Activated CD4-positive, alpha-beta memory T cell treated with anti-CD3 and anti-CD28 coated beads, Interleukin-2, amount 10 ng/mL, durations not matched to agents 7 days and 5 days (primary cell): ENCODE measurements around the gene SAMD8. TPM values are rescaled to one million over a fixed set of nuclear protein-coding genes. Genes with fewer than 3 reads are reported as not detected.
"Not testable (repeated sequence)": the region's sequence is repeated elsewhere in the genome, so short reads cannot be mapped to it uniquely, and the experiment has no call there.

Experiments
- CTCF ChIA-PET: fragments of 350-600 bp; sonication (Branson Sonifier 250); formaldehyde crosslinking; loops from one replicate; lab custom pipeline; 2021; ENCODE audit warnings: antibody characterized with exemption, inconsistent platforms; lab: Charles Lee
- POLR2A ChIA-PET: fragments of 350-600 bp; sonication (Branson Sonifier 250); formaldehyde crosslinking; loops from one replicate; lab custom pipeline; 2021; ENCODE audit warnings: antibody characterized with exemption; lab: Charles Lee
- DNase-seq: peaks from one replicate; pipeline ENCODE4 v3.0.0-alpha.2; 2020
- H3K27ac Mint-ChIP-seq: one replicate; pipeline ENCODE4 v1.8.0; 2021; ENCODE audit warnings: mild to moderate bottlenecking, mixed read lengths
- H3K27me3 Mint-ChIP-seq: one replicate; pipeline ENCODE4 v1.8.0; 2021; ENCODE audit warnings: mixed read lengths
- H3K36me3 Mint-ChIP-seq: one replicate; pipeline ENCODE4 v1.8.0; 2021; ENCODE audit warnings: low read depth, mixed read lengths
- H3K4me1 Mint-ChIP-seq: one replicate; pipeline ENCODE4 v1.8.0; 2021; ENCODE audit warnings: mixed read lengths
- H3K4me3 Mint-ChIP-seq: one replicate; pipeline ENCODE4 v1.8.0; 2021; ENCODE audit warnings: mild to moderate bottlenecking, mixed read lengths
- H3K9me3 Mint-ChIP-seq: one replicate; pipeline ENCODE4 v1.8.0; 2021; ENCODE audit warnings: mixed read lengths
- total RNA-seq, 2 experiments: library from RNA; stranded (reverse); gene quantifications; one replicate each; pipeline ENCODE4 v1.2.3, GENCODE V29; 2021

The SAMD8 gene
- total RNA-seq, 2 experiments from 2014 or later, result 13.9 to 14.1 TPM

DNA sequence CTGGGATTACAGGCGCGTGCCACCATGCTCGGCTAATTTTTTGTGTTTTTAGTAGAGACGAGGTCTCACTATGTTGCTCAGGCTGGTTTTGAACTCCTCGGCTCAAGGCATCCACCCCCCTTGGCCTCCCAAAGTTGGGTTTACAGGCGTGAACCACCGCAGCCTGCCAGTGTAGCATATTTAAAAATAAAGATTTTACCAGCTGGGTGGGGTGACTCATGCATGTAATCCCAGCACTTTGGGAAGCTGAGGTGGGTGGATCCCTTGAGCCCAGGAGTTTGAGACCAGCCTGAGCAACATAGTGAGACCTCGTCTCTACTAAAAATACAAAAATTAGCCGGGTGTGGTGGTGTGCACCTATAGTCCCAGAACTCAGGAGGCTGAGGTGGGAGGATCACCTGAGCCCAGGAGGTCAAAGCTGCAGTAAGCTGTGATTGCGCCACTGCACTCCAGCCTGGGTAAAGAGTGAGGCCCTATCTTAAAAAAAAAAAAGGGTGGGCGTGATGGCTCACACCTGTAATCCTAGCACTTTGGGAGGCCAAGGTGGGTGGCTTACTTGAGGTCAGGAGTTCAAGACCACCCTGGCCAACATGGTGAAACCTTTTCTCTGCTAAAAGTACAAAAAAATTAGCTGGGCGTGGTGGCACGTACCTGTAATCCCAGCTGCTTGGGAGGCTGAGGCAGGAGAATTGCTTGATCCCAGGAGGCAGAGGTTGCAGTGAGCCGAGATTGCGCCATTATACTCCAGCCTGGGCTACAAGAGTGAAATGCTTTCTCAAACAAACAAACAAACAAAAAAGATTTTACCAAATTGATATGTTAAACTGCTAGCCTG is 5.7 kb downstream of the SAMD8 start:
- CTCF ChIA-PET, H3K27me3 Mint-ChIP-seq, H3K4me3 Mint-ChIP-seq, H3K27ac Mint-ChIP-seq, H3K9me3 Mint-ChIP-seq, DNase-seq, H3K36me3 Mint-ChIP-seq: not testable (repeated sequence)
- H3K4me1 Mint-ChIP-seq, result peaks cover 42% of the 10 kb centered on the region
- POLR2A ChIA-PET, result interaction anchor here (1.2 kb wide), 1 partner anchor 93 kb away, joined by 6 read pairs; the partner anchor contains the start of gene VDAC2

DNA sequence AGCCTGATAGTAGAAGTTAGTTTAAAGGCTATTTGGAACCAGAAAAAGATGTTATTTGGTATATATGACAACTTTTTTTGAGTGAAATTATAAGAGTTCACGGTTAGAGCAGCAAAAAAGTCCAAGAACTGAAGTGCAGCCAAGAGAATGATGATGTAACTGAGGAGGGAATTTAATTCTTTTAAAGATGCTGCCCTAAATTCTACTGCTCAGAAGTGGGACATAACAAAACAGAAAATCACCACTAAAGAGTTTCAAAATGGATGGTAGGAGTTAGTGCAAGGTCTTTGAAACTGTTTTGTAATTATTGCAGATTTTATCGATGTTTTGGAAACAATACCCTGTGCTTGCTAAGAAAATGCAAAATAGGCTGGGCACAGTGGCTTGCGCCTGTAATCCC is 6.5 kb downstream of the SAMD8 start:
- H3K27ac Mint-ChIP-seq, result no peak overlapping the region
- ChIA-PET CTCF (no interaction called here), POLR2A (interaction anchor here (1.2 kb wide), 1 partner anchor 92 kb away, joined by 6 read pairs; the partner anchor contains the start of gene VDAC2)

DNA sequence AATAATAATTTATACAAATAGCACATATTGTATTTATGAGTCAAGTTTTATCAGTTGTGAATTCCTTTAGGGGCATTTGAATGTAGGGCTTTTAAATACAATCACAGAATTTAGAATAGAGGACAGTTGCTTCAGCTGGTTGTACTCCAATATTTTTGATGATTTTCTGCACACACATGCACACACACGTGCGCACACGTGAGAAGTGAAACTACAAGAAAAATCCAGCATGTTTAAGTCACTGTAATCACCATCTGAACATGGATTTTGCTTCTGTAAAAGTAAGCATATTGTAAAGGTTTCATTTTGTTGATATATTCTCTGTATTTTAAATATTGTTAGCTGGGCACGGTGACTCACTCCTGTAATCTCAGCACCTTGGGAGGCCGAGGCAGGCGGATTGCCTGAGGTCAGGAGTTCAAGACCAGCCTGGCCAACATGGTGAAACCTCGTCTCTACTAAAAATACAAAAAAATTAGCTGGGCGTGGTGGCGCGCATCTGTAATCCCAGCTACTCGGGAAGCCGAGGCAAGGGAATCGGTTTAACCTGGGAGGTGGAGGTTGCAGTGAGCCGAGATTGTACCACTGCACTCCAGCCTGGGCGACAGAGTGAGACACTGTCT is 8.1 kb downstream of the SAMD8 start:
- H3K4me3 Mint-ChIP-seq, H3K36me3 Mint-ChIP-seq, H3K27ac Mint-ChIP-seq, H3K27me3 Mint-ChIP-seq, DNase-seq, H3K9me3 Mint-ChIP-seq: not testable (repeated sequence)
- POLR2A ChIA-PET, result interaction anchor here (1.0 to 1.3 kb wide), 3 partner anchors 8 to 91 kb away, joined by 3 to 4 read pairs (median 3); partner anchors contain the start of genes SAMD8 and VDAC2
- peaks cover 30% of the 10 kb centered on the region for H3K4me1 Mint-ChIP-seq
- CTCF ChIA-PET, result interaction anchor here (0.6 to 1.5 kb wide), 2 partner anchors 116 kb away, joined by 3 to 5 read pairs; partner anchors contain the start of gene COMTD1

More for the DNA sequence above, 6.5 kb downstream of the SAMD8 start:
- Mint-ChIP-seq H3K27me3 (no peaks in the 10 kb centered on the region), H3K4me1 (peaks cover 38% of the 10 kb centered on the region), H3K9me3 (no peaks in the 10 kb centered on the region), H3K4me3 (no peak overlapping the region), H3K36me3 (peaks cover 6% of the 10 kb centered on the region)
- DNase-seq, result no peak

DNA sequence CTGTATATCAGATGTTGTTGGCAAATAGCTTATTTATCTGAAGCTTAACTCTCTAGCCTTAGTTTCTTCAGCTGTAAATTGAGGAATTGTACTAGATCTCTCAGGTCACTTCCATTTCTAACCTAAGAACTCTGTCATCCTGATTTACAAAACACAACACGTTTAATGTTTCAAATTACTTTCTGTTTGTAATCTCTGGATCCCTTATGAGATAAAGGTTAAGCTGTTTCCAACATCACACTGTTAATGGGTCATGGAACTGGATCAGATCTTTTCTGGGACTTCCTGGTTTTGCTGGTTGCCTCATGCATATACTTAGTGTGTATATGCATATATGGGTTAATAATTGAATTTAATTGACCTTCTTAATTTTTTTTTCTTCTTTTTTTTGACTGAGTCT is 9.9 kb downstream of the SAMD8 start:
- DNase-seq, result no peak
- POLR2A ChIA-PET, result no interaction called here
- no peak overlapping the region for H3K27ac Mint-ChIP-seq
- H3K4me1 Mint-ChIP-seq, result peaks cover 29% of the 10 kb centered on the region
- no peaks in the 10 kb centered on the region for H3K27me3 Mint-ChIP-seq
- CTCF ChIA-PET, result interaction anchor here (1.1 kb wide), 1 partner anchor 10 kb away, joined by 4 read pairs; the partner anchor contains the start of gene SAMD8
- H3K36me3 Mint-ChIP-seq, result peaks cover 14% of the 10 kb centered on the region
- H3K4me3 Mint-ChIP-seq, result no peak overlapping the region
- H3K9me3 Mint-ChIP-seq, result no peaks in the 10 kb centered on the region

DNA sequence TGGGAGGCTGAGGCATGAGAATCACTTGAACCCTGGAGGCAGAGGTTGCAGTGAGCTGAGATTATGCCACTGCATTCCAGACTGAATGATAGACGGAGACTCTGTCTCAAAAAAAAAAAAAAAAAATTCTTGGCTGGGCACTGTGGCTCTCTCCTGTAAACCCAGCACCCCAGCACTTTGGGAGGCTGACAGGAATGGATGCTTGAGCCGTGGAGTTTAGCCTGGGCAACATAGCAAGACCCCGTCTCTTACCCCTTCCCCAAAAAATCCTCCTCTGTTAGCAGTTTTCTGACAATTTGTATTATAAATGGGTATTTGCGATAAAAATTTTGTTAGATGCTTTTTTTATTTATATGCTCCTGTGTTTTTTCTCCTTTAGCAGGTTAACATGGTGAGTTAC is 11.0 kb downstream of the SAMD8 start:
- H3K4me1 Mint-ChIP-seq, result peaks cover 29% of the 10 kb centered on the region
- no peaks in the 10 kb centered on the region for H3K27me3 Mint-ChIP-seq
- ChIA-PET CTCF (no interaction called here), POLR2A (no interaction called here)
- no peaks in the 10 kb centered on the region for H3K9me3 Mint-ChIP-seq
- H3K4me3 Mint-ChIP-seq, result no peak overlapping the region
- peaks cover 14% of the 10 kb centered on the region for H3K36me3 Mint-ChIP-seq
- no peak overlapping the region for H3K27ac Mint-ChIP-seq
- no peak for DNase-seq

DNA sequence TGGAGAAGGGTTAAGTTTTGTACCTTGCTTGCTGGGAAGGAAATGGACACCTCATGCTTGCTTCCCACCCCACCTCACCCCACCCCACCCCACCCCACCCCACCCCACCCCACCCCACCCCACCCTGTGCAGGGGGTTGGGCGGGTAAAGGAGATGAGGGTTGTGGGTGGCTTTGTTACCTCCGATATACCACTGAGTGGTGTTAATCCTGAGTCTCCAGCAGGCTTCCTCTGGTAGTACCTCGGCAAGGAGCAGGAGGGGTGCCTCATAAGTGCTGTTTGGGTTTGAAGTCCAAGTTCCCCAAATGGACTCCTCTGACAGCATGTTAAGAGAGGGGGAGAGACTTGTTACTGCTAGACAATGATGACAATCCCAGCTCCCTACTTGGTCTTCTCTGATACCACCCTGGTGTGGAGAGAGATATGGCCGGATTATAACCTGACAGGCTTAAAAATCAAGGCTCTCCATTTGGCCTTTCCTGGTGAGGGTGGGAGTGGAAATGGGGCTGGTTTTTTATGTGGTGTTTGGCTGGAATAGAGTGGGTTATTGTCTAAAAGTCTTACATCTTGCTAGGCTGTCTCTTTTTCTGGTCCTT is 11.7 kb downstream of the SAMD8 start:
- H3K4me1 Mint-ChIP-seq, result peaks cover 23% of the 10 kb centered on the region
- CTCF ChIA-PET, result no interaction called here

DNA sequence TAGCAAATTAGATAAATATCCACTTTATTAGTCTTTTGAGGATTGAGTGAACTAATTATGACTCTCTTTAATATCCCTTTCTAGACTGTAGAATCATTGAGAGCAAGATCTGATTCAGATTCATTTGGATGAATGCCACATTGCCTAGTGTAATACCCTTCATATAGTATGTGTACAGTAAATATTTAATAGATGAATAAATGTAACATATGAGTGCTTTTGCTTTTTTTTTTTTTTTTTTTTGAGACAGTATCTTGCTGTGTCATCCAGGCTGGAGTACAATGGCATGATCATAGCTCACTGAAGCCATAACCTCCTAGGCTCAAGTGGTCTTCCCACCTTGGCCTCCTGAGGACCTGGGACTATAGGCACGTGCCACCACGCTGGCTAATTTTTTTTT is 14.8 kb downstream of the SAMD8 start:
- DNase-seq, result no peak
- H3K36me3 Mint-ChIP-seq, result peaks cover 14% of the 10 kb centered on the region
- POLR2A ChIA-PET, result interaction anchor here (1.1 kb wide), 1 partner anchor 14 kb away, joined by 3 read pairs; no protein-coding TSS in a partner anchor
- no peak overlapping the region for H3K27ac Mint-ChIP-seq
- CTCF ChIA-PET, result interaction anchor here (1.3 kb wide), 1 partner anchor 84 kb away, joined by 3 read pairs; no protein-coding TSS in a partner anchor
- H3K4me1 Mint-ChIP-seq, result peaks cover 21% of the 10 kb centered on the region
- H3K4me3 Mint-ChIP-seq, result no peak overlapping the region
- no peaks in the 10 kb centered on the region for H3K27me3 Mint-ChIP-seq
- H3K9me3 Mint-ChIP-seq, result no peaks in the 10 kb centered on the region

More for the DNA sequence above, 11.7 kb downstream of the SAMD8 start:
- H3K27me3 Mint-ChIP-seq, result no peaks in the 10 kb centered on the region
- no peak overlapping the region for H3K27ac Mint-ChIP-seq
- H3K36me3 Mint-ChIP-seq, result peaks cover 14% of the 10 kb centered on the region
- no peak for DNase-seq
- no peak overlapping the region for H3K4me3 Mint-ChIP-seq
- H3K9me3 Mint-ChIP-seq, result no peaks in the 10 kb centered on the region
- POLR2A ChIA-PET, result no interaction called here

DNA sequence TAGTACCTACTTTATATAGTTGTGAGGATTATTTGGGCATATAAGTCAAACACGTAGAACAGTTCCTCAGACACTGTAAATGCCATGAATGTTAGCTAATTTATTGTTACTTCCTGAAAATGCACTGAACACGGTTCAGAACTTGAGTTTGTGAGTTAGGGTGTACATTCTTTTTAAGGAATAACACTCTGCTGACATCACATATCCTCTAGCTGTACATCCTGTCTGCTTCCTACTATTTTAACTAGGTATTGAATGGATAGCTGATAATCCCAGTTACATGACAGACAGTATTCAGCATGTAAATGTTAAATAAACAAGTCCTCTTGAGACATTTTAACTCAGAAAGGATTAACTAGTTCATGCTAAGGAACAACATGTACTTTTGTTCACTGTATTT is 16.0 kb downstream of the SAMD8 start:
- POLR2A ChIA-PET, result no interaction called here
- Mint-ChIP-seq H3K4me3 (no peak overlapping the region), H3K27me3 (no peaks in the 10 kb centered on the region), H3K9me3 (no peaks in the 10 kb centered on the region), H3K27ac (no peak overlapping the region), H3K36me3 (peaks cover 14% of the 10 kb centered on the region), H3K4me1 (peaks cover 18% of the 10 kb centered on the region)
- DNase-seq, result no peak
- CTCF ChIA-PET, result interaction anchor here (1.3 kb wide), 1 partner anchor 83 kb away, joined by 3 read pairs; no protein-coding TSS in a partner anchor

DNA sequence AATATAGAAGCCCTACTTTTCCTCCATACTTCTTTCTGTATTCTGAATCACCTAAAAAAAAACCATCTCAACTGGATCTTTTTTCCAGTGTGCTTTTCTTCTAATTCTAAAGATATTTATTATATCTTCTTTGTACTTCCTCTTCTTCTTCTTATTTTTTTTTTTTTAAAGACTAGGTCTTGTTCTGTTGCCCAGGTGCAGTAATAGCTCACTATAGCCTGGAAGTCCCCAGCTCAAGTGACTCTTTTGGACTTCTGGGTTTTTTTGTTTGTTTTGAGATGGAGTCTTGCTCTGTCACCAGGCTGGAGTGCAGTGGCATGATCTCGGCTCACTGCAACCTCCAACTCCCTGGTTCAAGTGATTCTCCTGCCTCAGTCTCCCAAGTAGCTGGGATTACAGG is 17.5 kb downstream of the SAMD8 start:
- H3K9me3 Mint-ChIP-seq, DNase-seq, H3K27ac Mint-ChIP-seq, POLR2A ChIA-PET, H3K4me3 Mint-ChIP-seq, H3K27me3 Mint-ChIP-seq, CTCF ChIA-PET: not testable (repeated sequence)
- peaks cover 10% of the 10 kb centered on the region for H3K4me1 Mint-ChIP-seq
- H3K36me3 Mint-ChIP-seq, result peaks cover 17% of the 10 kb centered on the region

DNA sequence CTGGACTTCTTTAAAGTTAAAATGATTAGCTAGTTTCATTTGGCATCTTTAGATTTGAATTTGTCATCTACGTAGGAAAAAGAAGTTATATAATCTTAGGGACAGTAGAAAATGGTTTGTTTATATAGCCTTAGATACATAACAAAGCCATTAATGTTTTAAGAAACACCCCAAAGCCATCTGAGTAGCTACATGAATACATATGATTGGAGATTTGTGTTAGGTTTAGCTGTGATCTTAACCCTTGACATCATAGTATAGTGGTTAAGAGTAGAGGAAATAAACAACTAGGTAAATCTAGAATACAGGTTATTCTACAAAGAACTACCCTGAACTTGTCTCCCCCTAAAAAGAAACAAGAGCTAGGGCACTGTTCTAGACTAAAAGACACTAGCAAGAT is 18.1 kb downstream of the SAMD8 start:
- ChIA-PET CTCF (no interaction called here), POLR2A (no interaction called here)
- H3K27me3 Mint-ChIP-seq, result no peaks in the 10 kb centered on the region
- DNase-seq, result no peak
- H3K9me3 Mint-ChIP-seq, result no peaks in the 10 kb centered on the region
- peaks cover 10% of the 10 kb centered on the region for H3K4me1 Mint-ChIP-seq
- H3K27ac Mint-ChIP-seq, result no peak overlapping the region
- no peak overlapping the region for H3K4me3 Mint-ChIP-seq
- H3K36me3 Mint-ChIP-seq, result peaks cover 13% of the 10 kb centered on the region

DNA sequence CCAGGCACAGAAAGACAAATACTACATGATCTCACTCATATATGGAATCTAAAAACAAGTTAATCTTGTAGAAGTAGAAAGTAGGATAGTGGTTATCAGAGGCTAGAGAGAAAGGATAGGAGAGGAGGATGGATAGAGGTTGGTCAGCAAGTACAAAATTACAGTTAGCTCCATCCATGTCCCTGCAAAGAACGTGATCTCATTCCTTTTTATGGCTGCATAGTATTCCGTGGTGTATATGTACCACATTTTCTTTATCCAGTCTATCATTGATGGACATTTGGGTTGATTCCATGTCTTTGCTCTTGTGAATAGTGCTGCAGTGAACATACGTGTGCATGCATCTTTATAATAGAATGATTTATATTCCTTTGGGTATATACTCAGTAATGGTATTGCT is 22.2 kb downstream of the SAMD8 start:
- H3K9me3 Mint-ChIP-seq, DNase-seq, POLR2A ChIA-PET, CTCF ChIA-PET, H3K36me3 Mint-ChIP-seq, H3K27me3 Mint-ChIP-seq, H3K27ac Mint-ChIP-seq, H3K4me3 Mint-ChIP-seq: not testable (repeated sequence)
- peaks cover 19% of the 10 kb centered on the region for H3K4me1 Mint-ChIP-seq

DNA sequence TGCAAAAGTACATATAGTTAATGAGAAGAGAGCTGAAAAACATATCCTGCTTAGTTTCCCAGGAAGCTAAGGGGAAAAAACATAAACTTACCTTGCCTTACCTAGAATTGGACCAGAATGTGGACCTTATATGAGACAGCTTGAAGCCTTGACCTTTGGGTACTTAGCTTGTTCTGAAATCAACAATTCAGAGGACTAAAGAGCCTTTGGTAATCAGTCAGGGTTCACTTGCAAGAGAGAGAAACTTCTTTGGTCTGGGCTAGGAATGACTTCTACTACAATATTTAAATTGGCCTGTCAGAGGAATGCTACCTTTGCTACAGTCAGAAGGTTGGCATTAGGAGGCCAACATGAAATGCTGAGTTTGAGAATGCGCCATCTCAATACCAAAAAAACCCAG is 24.9 kb downstream of the SAMD8 start:
- H3K9me3 Mint-ChIP-seq, result no peaks in the 10 kb centered on the region
- ChIA-PET POLR2A (no interaction called here), CTCF (no interaction called here)
- no peak overlapping the region for H3K27ac Mint-ChIP-seq
- peaks cover 19% of the 10 kb centered on the region for H3K4me1 Mint-ChIP-seq
- no peak overlapping the region for H3K4me3 Mint-ChIP-seq
- H3K36me3 Mint-ChIP-seq, result peaks cover 5% of the 10 kb centered on the region
- H3K27me3 Mint-ChIP-seq, result no peaks in the 10 kb centered on the region
- DNase-seq, result no peak
